H1 (cell line): Measurements from ENCODE around the gene LGI4. TPM values are rescaled to one million over a fixed set of nuclear protein-coding genes. Genes with fewer than 3 reads are reported as not detected.

Experiments
- RAD21 ChIP-seq, 2 experiments: IDR thresholded peaks in 1 of 2; conservative IDR thresholded peaks in 1 of 2; 2 replicates each; pipeline ENCODE4 v1.6.1; 2011; ENCODE audit warnings: low read depth in 2 of 2, low read length in 2 of 2, improper control_type of control experiment in 1 of 2, inconsistent platforms in 1 of 2, mild to moderate bottlenecking in 1 of 2, moderate library complexity in 1 of 2
- polyA plus RNA-seq, 7 experiments: library from polyadenylated mRNA; depleted of rRNA in 3 of 7; stranded (reverse) in 5 of 7; unstranded in 2 of 7; fragments of >200 nt in 5 of 7; fragments of 200-250 nt in 2 of 7; gene quantifications; 1 replicate in 5 of 7; 2 replicates in 1 of 7; 4 replicates in 1 of 7; pipeline versions ENCODE4 v1.2.1 to v1.2.3, GENCODE V29; 2011 to 2013; ENCODE audit warnings: missing spikeins in 2 of 7, mixed read lengths in 2 of 7
- total RNA-seq: library from RNA; stranded (reverse); fragmentation: NEBNext Ultra II Directional; extraction: Animal tissue kit (Norgen Biotek cat#: 25700); gene quantifications from 2 replicates; pipeline ENCODE4 v1.2.1, GENCODE V29; 2021

Gene LGI4
- total and polyA plus RNA-seq, 2 of the 8 experiments (the other 6 are each of a cell fraction or from before 2014, with no cell fraction given) = 2.0 to 8.2 TPM

DNA sequence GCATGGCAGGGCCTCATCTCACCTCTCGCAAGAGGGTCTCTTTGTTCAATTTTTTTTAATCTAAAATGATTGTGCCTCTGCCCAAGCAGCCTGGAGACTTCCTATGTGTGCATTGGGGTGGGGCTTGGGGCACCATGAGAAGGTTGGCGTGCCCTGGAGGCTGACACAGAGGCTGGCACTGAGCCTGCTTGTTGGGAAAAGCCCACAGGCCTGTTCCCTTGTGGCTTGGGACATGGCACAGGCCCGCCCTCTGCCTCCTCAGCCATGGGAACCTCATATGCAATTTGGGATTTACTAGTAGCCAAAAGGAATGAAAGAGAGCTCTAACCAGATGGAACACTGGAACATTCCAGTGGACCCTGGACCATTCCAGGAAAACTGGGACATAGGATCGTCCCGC, 11.3 kb downstream of the LGI4 start (continued):
- TF ChIP-seq RAD21 (IDR thresholded peaks at IDR 0.05 in 1 of 2, conservative IDR thresholded peaks at IDR 0.05 in 1 of 2; ENCODE audit: low read depth in 2 of 2, low read length in 2 of 2) = no peak
